HG03060 (cell line): ENCODE results near the gene MUC6.
"Not testable (repeated sequence)": the region's sequence is repeated elsewhere in the genome, so short reads cannot be mapped to it uniquely, and the experiment has no call there.

ENCODE experiments used
- ATAC-seq: cut with Tn5 transposase; IDR thresholded peaks from one replicate; pipeline ENCODE4 v1.9.1; 2021; ENCODE audit warnings: low read depth, moderate number of reproducible peaks; ENCODE audit not compliant: unreplicated experiment

The MUC6 gene

GRCh38 chr11:1025410-1026162 lies 10.9 kb downstream of the MUC6 start:
- no peak for ATAC-seq

DNA sequence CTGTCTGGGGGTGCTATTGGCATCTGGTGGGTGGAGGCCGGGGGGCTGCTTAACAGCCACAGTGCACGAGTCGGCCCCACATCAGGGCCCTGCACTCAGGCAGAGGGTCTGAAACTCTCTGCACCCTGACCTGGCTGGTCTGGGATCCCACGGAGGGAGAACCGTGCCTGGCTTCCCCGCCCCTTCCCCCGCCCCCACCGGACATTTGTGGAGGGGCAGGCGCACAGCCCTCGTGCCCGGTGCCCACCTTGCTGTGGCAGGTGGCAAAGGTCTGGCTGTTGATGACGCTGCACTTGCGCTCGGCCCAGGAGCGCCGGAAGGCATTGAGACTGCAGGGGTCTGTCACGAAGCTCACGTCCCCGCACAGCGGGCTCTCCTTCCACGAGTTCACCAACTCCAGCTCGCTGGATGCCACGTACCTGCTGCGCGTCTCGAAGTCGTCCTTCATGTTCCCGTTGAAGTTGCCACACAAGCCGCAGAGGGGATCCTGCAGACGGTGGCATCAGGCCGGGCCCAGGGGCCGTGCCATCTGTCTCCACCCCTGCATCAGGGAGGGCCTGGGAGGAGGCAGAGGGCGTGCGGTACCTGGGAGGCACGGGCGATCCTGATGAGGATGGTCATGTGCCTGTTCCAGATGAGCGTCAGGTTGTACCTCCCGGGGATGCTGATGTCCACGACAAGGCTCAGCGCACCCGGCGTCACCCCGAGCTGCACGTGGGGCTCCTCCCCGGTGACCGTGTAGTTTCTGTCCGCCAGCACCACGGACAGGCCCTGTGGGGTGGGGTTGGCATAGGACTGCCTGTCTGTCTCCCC lies 11.7 kb downstream of the MUC6 start:
- no peak for ATAC-seq

DNA sequence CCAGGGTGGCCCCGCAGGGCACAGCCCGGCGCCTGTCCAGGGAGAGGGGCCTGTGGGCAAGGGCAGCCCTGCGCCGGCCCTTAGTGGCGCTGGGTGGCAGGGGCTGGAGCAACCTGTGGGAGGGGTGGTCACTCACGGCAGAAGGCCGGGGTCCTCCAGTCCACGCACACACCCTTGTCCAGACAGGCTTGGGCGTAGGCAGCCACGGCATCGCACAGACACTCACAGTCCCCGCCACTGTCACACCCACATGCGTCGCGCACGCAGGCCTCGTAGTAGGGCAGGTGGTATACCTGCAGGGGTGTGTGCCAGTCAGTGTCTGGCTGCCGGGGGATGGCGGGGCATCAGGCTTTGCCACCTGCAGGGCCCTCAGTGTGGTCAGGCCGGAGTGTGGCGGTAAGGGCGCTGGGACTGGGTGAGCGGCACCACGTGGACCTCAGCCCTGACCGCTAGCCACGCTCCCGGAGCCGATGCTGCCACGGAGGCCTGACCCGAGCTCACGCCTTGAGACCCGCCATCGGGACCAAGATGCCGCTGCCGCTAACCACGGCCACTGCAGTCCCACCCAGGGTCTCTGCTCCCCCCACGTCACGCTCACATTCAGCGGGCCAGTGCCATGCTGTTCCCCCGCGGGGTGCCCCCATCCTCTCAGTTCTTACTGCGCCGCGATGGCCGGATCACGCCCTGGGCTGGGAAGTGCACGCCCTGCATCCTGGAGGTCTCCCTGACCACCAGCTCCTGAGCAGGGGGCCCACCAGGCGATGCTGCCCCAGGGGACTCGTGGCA lies 12.5 kb downstream of the MUC6 start:
- no peak for ATAC-seq

DNA sequence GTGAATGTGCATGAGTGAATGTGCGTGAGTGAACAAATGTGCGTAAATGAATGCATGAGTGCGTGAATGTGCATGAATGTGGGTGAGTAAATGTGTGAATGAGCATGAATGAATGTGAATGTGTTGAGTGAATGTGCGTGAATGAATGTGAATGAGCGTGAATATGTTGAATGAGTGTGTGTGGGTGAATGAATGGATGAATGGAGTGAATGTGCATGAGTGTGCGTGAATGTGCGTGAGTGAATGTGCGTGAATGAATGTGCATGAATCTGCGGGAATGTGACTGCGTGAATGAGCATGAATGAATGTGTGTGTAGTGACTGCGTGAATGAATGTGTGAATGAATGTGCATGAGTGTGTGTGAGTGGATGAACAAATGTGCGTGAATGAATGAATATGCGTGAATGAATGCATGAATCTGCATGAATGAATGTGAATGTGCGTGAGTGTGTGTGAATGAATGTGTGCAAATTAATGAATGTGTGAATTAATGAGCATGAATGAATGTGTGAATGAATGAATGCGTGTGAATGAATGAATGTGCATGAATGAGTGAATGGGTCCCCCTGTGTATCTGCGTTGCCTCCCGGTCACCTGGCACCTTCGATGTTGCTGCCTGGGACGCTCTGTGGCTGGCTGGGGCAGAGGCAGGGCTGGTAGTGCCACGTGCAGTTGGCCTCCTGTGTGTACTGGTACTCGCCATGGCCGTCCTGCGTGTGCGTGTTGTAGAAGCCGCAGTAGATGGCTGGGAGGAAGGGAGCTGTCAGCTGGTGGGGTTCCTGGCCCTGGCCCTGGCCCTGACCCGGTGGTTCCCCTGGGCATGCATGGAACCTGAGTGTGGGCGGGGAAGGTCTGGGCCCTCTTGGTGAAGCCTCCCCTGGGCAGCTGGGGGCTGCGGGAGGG lies 13.4 kb downstream of the MUC6 start:
- no peak for ATAC-seq

DNA sequence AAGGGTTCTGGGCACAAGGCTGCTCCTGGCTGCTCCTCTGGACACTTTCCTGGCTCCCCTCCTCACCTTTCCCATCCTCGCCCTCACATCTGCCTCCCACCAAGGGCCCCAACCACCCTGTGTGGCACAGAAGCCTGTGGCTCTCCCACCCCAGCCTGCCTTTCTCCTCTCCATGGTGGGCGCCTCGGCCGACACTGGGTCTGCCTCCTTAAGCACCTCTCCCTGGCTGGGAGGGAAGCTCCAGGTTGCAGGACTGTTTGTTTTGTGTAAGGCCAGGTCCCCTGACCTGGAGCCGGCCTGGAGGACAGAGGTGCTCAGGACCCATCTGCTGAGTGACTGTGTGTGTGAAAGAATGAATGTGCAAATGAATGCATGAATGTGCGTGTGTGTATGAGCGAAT lies 14.1 kb downstream of the MUC6 start:
- no peak for ATAC-seq

GRCh38 chr11:1020211-1020905 lies 16.2 kb downstream of the MUC6 start:
- ATAC-seq, result no peak

DNA sequence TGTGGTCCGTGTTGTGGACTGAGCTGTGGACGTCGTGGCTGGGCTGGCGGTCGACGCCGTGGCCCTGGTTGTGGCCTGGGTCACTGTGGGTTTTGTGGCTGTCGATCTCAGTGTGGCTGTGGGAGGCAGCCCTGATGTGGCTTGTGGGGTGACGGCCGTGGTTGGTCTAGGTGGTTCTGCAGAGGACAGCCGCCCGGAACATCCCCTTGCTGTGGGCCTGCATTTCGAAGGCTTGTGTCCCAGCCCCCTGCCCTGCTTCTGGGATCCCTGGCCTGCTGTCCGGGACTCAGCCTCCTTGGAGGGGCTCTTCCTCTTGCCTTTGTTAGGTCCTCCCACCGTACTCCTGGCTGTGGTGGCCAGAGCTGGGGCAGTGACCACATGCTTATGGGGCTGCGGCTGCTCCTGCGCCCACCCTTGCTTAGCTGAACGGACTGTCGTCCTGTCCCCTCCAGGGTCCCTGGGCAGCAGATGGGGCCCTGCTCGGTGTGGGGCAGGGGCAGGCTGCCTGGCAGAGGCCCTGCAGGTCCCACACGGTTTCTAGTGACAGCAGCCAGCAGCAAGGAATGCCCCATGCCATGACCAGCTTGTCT lies 17.1 kb downstream of the MUC6 start:
- no peak for ATAC-seq

- no peak for ATAC-seq
These were observed 18.4 kb downstream of the MUC6 start for GRCh38 chr11:1018091-1018490.

- ATAC-seq, result no peak
These were observed 19.1 kb downstream of the MUC6 start for GRCh38 chr11:1017269-1018005.

GRCh38 chr11:1016610-1017126 lies 19.9 kb downstream of the MUC6 start:
- not testable (repeated sequence) for ATAC-seq

GRCh38 chr11:1015826-1016545 lies 20.5 kb downstream of the MUC6 start:
- no peak for ATAC-seq

DNA sequence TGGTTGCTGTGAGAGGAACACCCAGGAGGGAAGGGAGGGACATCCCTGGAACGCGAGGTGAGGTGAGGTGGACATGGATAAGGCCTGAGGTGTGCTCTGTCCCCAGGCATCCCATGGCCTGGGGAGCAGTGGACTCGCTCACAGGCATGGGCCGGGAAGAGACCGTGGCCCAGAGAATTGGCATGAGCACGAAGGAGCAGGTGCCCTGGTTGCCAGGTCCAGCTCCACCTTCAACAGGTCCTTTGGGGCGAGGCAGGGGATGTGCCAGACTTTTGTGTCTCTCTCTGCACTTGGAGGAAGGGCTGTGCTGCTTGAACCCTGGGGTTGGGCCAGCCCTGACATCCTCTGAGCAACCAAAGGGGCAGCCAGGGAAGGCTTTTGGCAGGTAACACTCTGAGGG lies 21.5 kb downstream of the MUC6 start:
- no peak for ATAC-seq

- ATAC-seq, result no peak
These were observed 22.2 kb downstream of the MUC6 start for GRCh38 chr11:1014276-1014675.

DNA sequence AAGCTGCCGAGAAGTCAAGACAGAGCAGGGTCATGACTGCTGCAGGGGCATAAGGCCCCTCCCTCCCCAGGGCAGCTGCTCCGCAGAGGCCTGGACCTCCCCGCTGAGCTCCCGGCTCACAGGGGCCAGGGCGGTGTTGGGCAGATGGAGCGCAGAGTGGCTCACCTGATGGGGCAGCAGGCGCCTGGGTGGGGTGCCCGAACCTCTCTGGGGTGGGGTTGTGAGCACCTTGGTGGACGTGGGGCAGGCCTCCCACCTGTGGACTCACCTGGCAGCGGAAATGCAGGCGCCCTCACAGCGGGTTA lies 22.9 kb downstream of the MUC6 start:
- ATAC-seq, result no peak

DNA sequence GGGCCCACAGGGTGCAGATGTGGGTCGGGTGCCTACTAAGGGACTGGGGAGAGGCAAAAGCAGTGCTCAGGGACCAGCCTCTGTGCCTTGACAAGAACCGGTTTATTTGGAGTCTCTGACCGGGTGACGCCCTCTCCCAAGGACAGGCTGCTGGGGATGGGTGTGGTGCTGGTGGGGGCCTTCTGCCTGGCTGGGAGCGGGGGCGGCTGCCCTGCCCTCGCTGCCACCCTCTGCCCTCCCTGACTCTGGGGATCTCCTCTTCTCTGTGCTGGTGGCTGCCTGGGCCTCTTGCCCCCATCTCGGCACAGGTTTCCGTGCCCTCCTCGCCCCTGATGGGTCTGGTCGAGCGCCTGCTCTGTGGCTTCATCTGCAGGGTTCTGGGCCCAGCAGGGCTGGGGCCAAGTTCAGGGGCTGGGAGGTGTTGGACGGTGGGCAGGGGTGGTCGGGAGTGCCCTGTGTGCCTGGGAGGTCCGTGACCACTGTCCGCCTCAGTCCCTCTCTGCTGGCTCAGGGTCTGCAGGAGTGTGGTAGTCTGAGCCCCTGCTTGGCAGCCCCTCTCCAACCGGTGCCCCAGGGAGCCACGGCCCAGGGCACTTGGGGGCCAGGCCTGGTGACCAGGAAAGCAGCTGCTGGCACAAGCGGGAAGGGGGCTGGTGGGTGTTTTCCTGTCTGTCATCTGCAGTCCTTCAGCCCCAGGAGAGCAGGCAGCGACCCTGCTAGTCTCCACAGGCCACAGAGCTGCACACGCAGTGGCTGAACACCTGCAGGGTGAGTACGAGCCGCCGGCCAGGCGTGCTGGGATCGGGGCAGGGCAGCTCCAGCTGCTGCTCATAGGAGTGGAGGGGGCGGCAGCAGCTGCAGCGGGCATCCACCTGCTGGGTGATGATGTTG lies 23.5 kb downstream of the MUC6 start:
- ATAC-seq, result no peak

- ATAC-seq, result no peak
These were observed 24.2 kb downstream of the MUC6 start for GRCh38 chr11:1012291-1012690.

GRCh38 chr11:1011320-1011698 lies 25.2 kb downstream of the MUC6 start:
- no peak for ATAC-seq
